Measurements from ENCODE around the gene MRPL43.

MRPL43 gene

GRCh38 chr10:101030496-101031127, 43.3 kb upstream of the MRPL43 start:
- Histone ChIP-seq H3K36me3 (ENCODE audit: control insufficient read depth, insufficient read depth, low read length) (no peaks in the 10 kb centered on the region), H3K9me3 (ENCODE audit: control insufficient read depth, insufficient read depth, low read depth, low read length) (no peaks in the 10 kb centered on the region), H3K27ac (ENCODE audit: low read depth, low read length) (no peak overlapping the region), H3K4me1 (ENCODE audit: control insufficient read depth, insufficient read depth, low read length) (peaks cover 43% of the 10 kb centered on the region), H3K4me3 (ENCODE audit: low read depth, low read length) (peak overlapping the region; percentile 61), H3K27me3 (ENCODE audit: control insufficient read depth, insufficient read depth, low read length) (peaks cover 54% of the 10 kb centered on the region), H3K9ac (ENCODE audit: low read length) (no peak overlapping the region)

- Histone ChIP-seq H3K9me3 (ENCODE audit: control insufficient read depth, insufficient read depth, low read depth, low read length) (no peaks in the 10 kb centered on the region), H3K9ac (ENCODE audit: low read length) (no peak overlapping the region), H3K27me3 (ENCODE audit: control insufficient read depth, insufficient read depth, low read length) (peaks cover 45% of the 10 kb centered on the region), H3K27ac (ENCODE audit: low read depth, low read length) (no peak overlapping the region), H3K4me3 (ENCODE audit: low read depth, low read length) (peak overlapping the region; percentile 23), H3K4me1 (ENCODE audit: control insufficient read depth, insufficient read depth, low read length) (peaks cover 43% of the 10 kb centered on the region), H3K36me3 (ENCODE audit: control insufficient read depth, insufficient read depth, low read length) (no peaks in the 10 kb centered on the region)
Measured at GRCh38 chr10:101029520-101030295, 42.4 kb upstream of the MRPL43 start.

GRCh38 chr10:101028446-101029337, 41.4 kb upstream of the MRPL43 start:
- Histone ChIP-seq H3K4me3 (ENCODE audit: low read depth, low read length) (no peak overlapping the region), H3K4me1 (ENCODE audit: control insufficient read depth, insufficient read depth, low read length) (peaks cover 43% of the 10 kb centered on the region), H3K9me3 (ENCODE audit: control insufficient read depth, insufficient read depth, low read depth, low read length) (no peaks in the 10 kb centered on the region), H3K9ac (ENCODE audit: low read length) (no peak overlapping the region), H3K36me3 (ENCODE audit: control insufficient read depth, insufficient read depth, low read length) (no peaks in the 10 kb centered on the region), H3K27ac (ENCODE audit: low read depth, low read length) (no peak overlapping the region), H3K27me3 (ENCODE audit: control insufficient read depth, insufficient read depth, low read length) (peaks cover 38% of the 10 kb centered on the region)

- Histone ChIP-seq H3K36me3 (ENCODE audit: control insufficient read depth, insufficient read depth, low read length) (no peaks in the 10 kb centered on the region), H3K4me3 (ENCODE audit: low read depth, low read length) (no peak overlapping the region), H3K9me3 (ENCODE audit: control insufficient read depth, insufficient read depth, low read depth, low read length) (no peaks in the 10 kb centered on the region), H3K27ac (ENCODE audit: low read depth, low read length) (no peak overlapping the region), H3K4me1 (ENCODE audit: control insufficient read depth, insufficient read depth, low read length) (peaks cover 33% of the 10 kb centered on the region), H3K27me3 (ENCODE audit: control insufficient read depth, insufficient read depth, low read length) (peaks cover 26% of the 10 kb centered on the region), H3K9ac (ENCODE audit: low read length) (no peak overlapping the region)
Measured at GRCh38 chr10:101027106-101027720, 39.9 kb upstream of the MRPL43 start.

- Histone ChIP-seq H3K36me3 (ENCODE audit: control insufficient read depth, insufficient read depth, low read length) (no peaks in the 10 kb centered on the region), H3K9me3 (ENCODE audit: control insufficient read depth, insufficient read depth, low read depth, low read length) (no peaks in the 10 kb centered on the region), H3K27me3 (ENCODE audit: control insufficient read depth, insufficient read depth, low read length) (peaks cover 19% of the 10 kb centered on the region), H3K9ac (ENCODE audit: low read length) (no peak overlapping the region), H3K4me3 (ENCODE audit: low read depth, low read length) (no peak overlapping the region), H3K27ac (ENCODE audit: low read depth, low read length) (no peak overlapping the region), H3K4me1 (ENCODE audit: control insufficient read depth, insufficient read depth, low read length) (peaks cover 19% of the 10 kb centered on the region; the same call in 1 of the 2 replicates)
Measured at GRCh38 chr10:101022967-101023705, 35.8 kb upstream of the MRPL43 start.

- Histone ChIP-seq H3K27me3 (ENCODE audit: control insufficient read depth, insufficient read depth, low read length) (peaks cover 32% of the 10 kb centered on the region), H3K4me1 (ENCODE audit: control insufficient read depth, insufficient read depth, low read length) (peaks cover 12% of the 10 kb centered on the region; the same call in 1 of the 2 replicates), H3K9me3 (ENCODE audit: control insufficient read depth, insufficient read depth, low read depth, low read length) (no peaks in the 10 kb centered on the region), H3K27ac (ENCODE audit: low read depth, low read length) (no peak overlapping the region), H3K4me3 (ENCODE audit: low read depth, low read length) (no peak overlapping the region), H3K9ac (ENCODE audit: low read length) (no peak overlapping the region), H3K36me3 (ENCODE audit: control insufficient read depth, insufficient read depth, low read length) (no peaks in the 10 kb centered on the region)
Measured at GRCh38 chr10:101021692-101022251, 34.5 kb upstream of the MRPL43 start.

GRCh38 chr10:101021239-101021638, 33.9 kb upstream of the MRPL43 start:
- no peak overlapping the region for H3K9ac ChIP-seq (ENCODE audit: low read length)
- H3K36me3 ChIP-seq (ENCODE audit: control insufficient read depth, insufficient read depth, low read length) = no peaks in the 10 kb centered on the region

GRCh38 chr10:101020427-101021075, 33.3 kb upstream of the MRPL43 start:
- H3K27ac ChIP-seq (ENCODE audit: low read depth, low read length) = no peak overlapping the region
- no peaks in the 10 kb centered on the region for H3K36me3 ChIP-seq (ENCODE audit: control insufficient read depth, insufficient read depth, low read length)
- no peak overlapping the region for H3K9ac ChIP-seq (ENCODE audit: low read length)
- no peak overlapping the region for H3K4me3 ChIP-seq (ENCODE audit: low read depth, low read length)
- peaks cover 41% of the 10 kb centered on the region for H3K27me3 ChIP-seq (ENCODE audit: control insufficient read depth, insufficient read depth, low read length)
- H3K9me3 ChIP-seq (ENCODE audit: control insufficient read depth, insufficient read depth, low read depth, low read length) = no peaks in the 10 kb centered on the region
- peaks cover 12% of the 10 kb centered on the region; the same call in 1 of the 2 replicates for H3K4me1 ChIP-seq (ENCODE audit: control insufficient read depth, insufficient read depth, low read length)

More at GRCh38 chr10:101021239-101021638, 33.9 kb upstream of the MRPL43 start:
- Histone ChIP-seq H3K27ac (ENCODE audit: low read depth, low read length) (no peak overlapping the region), H3K27me3 (ENCODE audit: control insufficient read depth, insufficient read depth, low read length) (peaks cover 38% of the 10 kb centered on the region), H3K4me3 (ENCODE audit: low read depth, low read length) (no peak overlapping the region), H3K4me1 (ENCODE audit: control insufficient read depth, insufficient read depth, low read length) (peaks cover 12% of the 10 kb centered on the region; the same call in 1 of the 2 replicates), H3K9me3 (ENCODE audit: control insufficient read depth, insufficient read depth, low read depth, low read length) (no peaks in the 10 kb centered on the region)

- H3K27me3 ChIP-seq (ENCODE audit: control insufficient read depth, insufficient read depth, low read length) = peaks cover 52% of the 10 kb centered on the region
- no peak overlapping the region for H3K27ac ChIP-seq (ENCODE audit: low read depth, low read length)
- H3K4me1 ChIP-seq (ENCODE audit: control insufficient read depth, insufficient read depth, low read length) = peaks cover 12% of the 10 kb centered on the region; the same call in 1 of the 2 replicates
- peak overlapping the region; percentile 59 for H3K4me3 ChIP-seq (ENCODE audit: low read depth, low read length)
- no peaks in the 10 kb centered on the region for H3K9me3 ChIP-seq (ENCODE audit: control insufficient read depth, insufficient read depth, low read depth, low read length)
- no peaks in the 10 kb centered on the region for H3K36me3 ChIP-seq (ENCODE audit: control insufficient read depth, insufficient read depth, low read length)
- no peak overlapping the region for H3K9ac ChIP-seq (ENCODE audit: low read length)
Measured at GRCh38 chr10:101019440-101019703, 32.1 kb upstream of the MRPL43 start.

All from HUES6 (cell line).